ENCODE measurements around the gene SENP1. TPM values are rescaled to one million over a fixed set of nuclear protein-coding genes. Genes with fewer than 3 reads are reported as not detected.

The SENP1 gene
- total RNA-seq, 4 donors from 2014 or later = 14.6 to 20.3 (median 18.0) TPM

DNA sequence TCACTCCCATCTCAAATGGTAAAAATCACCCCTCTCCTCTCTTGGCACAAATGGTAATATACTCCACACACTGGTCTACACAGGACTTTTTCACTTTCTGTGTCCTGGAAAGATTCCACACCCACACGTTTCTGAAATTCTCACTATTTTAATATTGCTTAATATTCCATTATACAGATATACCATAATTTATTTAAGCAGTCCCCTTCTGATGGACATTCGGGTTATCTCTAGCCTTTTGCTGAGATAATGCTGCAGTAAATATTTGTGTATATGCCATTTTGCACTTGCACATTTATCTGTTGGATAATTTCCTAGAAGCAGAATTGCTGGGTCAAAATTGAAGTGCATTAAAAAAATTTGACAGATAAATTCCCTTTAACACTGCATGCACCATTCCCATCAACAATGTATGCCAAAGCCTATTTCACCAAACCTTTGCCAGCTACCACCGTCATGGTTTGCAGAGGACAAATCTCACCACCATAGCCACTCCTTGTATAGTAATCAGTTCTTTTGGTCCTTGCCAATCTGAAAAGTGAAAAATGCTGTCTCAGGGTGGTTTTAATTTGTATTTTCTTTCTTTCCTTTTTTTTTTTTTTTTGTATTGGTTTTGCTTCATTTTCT is 86.1 kb downstream of the SENP1 start:
- TF ChIP-seq, protein P1, sequence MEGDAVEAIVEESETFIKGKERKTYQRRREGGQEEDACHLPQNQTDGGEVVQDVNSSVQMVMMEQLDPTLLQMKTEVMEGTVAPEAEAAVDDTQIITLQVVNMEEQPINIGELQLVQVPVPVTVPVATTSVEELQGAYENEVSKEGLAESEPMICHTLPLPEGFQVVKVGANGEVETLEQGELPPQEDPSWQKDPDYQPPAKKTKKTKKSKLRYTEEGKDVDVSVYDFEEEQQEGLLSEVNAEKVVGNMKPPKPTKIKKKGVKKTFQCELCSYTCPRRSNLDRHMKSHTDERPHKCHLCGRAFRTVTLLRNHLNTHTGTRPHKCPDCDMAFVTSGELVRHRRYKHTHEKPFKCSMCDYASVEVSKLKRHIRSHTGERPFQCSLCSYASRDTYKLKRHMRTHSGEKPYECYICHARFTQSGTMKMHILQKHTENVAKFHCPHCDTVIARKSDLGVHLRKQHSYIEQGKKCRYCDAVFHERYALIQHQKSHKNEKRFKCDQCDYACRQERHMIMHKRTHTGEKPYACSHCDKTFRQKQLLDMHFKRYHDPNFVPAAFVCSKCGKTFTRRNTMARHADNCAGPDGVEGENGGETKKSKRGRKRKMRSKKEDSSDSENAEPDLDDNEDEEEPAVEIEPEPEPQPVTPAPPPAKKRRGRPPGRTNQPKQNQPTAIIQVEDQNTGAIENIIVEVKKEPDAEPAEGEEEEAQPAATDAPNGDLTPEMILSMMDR (IDR thresholded peaks at IDR 0.05; ENCODE audit: low read depth) = no peak

DNA sequence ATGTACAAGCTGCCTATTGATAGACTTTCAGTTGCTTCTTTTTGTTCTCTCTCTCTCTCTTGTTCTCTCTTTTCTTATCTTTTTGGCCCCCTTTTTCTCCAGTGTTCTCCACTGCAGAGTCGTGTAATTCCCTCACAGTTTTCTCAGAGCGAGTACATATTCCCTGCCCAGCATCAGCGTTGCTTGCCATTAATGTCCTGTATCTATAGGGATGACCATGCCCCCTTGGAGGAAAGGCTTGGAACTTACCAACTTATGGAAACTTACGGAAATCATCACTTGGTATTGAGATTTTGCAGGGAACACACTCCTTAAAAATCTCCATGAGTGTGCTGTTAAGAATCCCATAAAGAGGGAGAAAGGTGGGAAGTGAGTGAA is 87.3 kb downstream of the SENP1 start:
- TF ChIP-seq, protein P1 (IDR thresholded peaks at IDR 0.05; ENCODE audit: low read depth) = no peak

DNA sequence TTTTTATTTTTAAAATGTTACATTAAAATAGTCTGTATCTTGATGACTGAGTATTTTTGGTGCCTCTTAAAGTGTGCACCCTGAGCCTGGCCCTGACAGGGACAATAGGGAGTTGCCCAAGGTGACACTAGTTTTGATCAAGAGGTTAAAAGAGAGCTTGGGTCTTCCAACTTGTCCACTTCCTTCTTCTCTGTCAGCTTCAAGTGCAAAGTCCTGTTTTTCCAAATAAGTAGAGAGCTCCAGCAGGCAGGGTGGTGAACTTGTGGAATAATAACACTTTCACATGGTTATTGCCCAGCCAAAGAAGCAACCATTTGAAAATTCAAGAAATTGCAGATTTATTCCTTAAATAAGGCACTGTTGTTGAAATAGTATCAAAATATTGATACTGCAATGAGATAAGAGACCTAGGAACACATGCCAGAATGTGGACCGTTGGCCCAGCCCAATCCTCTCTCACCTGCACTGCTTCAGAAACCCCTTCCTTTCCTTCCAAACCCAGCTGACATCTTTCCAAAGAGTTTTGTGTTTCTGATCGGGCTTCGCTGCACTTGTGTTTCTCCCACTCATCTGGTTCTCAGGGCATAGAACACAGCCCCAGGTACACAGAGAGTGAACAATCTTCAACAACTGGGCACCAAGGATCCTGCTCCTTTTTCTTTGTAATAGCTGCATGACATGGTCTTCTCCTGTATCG is 87.8 kb downstream of the SENP1 start:
- TF ChIP-seq, protein P1 (IDR thresholded peaks at IDR 0.05; ENCODE audit: low read depth) = no peak

DNA sequence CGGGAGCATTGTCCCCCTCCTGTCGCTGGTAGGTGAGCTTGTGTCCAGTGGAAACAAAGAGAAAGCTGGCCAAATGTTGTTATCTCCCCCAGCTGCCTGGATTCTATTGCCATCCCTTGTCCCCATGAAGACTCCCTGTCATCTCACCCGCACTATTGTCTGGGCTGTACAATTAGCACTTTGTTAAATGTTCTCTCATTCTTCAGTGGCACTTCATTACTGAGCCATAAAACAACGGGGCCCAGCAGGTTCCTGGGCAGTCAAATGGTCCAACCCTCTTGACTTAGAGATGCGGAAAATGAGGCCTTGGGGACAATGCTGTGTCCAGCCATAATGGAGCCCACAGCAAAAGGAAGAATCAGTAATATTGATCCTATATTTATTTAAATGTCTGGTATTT is 88.4 kb downstream of the SENP1 start:
- TF ChIP-seq, protein P1 (IDR thresholded peaks at IDR 0.05; ENCODE audit: low read depth) = no peak

DNA sequence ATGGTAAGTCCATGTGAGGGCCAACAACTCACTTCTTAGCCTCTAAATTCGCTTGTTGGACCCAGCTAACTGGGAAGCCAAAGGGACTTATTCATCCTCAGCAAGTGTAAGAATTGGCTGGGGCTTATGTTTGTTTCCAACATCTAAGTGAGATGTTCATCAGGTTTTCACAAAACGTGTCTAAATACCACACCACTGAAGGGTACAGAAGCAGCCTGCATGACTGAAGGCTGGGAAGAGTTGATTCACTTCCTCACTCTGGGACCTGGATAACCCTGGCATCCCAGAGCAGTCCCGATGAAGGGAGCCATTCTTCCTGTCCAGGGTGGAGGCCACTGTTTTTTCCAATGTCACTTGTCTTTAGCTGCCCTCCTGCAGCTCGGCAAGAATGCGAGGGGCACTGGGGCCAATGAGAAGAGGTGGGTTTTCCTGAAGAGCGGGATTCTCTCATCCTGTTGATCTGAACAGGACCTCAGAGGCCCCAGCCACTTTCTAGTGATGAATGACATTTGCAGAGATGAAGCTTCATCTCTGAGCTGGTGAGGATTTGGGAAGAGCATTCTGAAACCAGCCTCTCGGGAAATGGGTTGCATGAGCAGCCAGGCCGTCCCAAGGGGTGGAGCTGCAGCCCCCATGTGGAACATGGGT is 89.4 kb downstream of the SENP1 start:
- TF ChIP-seq, protein P1 (IDR thresholded peaks at IDR 0.05; ENCODE audit: low read depth) = no peak

DNA sequence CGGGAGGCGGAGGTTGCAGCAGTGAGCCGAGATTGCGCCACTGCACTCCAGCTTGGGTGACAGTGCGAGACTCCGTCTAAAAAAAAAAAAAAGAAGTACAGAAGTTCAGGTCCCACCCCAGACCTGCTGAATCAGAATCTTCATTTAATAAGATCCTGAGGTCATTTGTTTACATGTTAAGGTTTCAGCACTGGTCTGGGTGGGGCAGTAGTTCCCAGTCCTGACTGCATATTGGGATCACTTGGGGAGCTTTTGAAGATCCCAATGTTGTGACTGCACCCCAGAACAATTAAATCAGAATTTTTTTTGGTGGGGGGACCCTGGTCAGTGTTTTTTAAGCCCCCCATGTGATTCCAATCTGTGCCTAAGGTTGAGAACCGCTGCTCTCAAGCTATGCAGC is 89.9 kb downstream of the SENP1 start:
- TF ChIP-seq, protein P1 (IDR thresholded peaks at IDR 0.05; ENCODE audit: low read depth) = no peak

DNA sequence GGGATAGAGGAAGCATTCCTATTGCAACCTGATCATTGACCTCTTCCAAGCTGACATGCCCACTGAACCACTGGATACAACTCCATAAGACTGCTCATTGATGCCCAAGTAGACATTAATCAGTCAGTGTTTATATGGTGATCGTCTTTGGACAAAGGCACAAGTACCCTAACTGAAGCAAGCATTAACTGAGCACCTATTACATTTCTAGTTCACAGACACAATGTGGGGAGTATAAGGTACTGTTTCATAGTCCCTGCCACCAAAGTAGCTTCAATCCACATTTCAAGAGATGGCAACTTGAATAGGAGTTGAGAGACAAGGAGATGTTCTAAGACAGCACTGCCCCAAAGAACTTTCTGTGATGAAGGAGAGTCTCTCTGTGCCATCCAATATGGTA is 90.8 kb downstream of the SENP1 start:
- TF ChIP-seq, protein P1 (IDR thresholded peaks at IDR 0.05; ENCODE audit: low read depth) = no peak
